Liver (tissue), 9 donors: ENCODE results near the gene LAMB3. TPM values are rescaled to one million over a fixed set of nuclear protein-coding genes. Genes with fewer than 3 reads are reported as not detected.
A peak's percentile ranks its signal among the peaks of the same experiment; 100 is the strongest.

Experiments
- DNase-seq: peaks from one replicate; pipeline ENCODE4 v3.0.0-alpha.2; 2017; ENCODE audit warnings: low spot score
- H3K27ac ChIP-seq, 2 donors: one replicate each; pipeline ENCODE4 v1.7.0; 2013; ENCODE audit warnings: inconsistent platforms in 2 of 2, low read length in 2 of 2, control low read depth in 1 of 2, low read depth in 1 of 2, mild to moderate bottlenecking in 1 of 2
- H3K27me3 ChIP-seq, 4 donors: one replicate each; pipeline versions ENCODE4 v1.6.1 to v1.7.0; 2013; ENCODE audit warnings: low read length in 3 of 4, inconsistent platforms in 1 of 4, mild to moderate bottlenecking in 1 of 4, moderate library complexity in 1 of 4; ENCODE audit not compliant: control insufficient read depth in 4 of 4, insufficient read depth in 4 of 4
- H3K36me3 ChIP-seq, 4 donors: one replicate each; pipeline versions ENCODE4 v1.6.1 to v1.7.0; 2013; ENCODE audit warnings: low read length in 3 of 4, mild to moderate bottlenecking in 3 of 4, low read depth in 1 of 4, moderate library complexity in 1 of 4; ENCODE audit not compliant: control insufficient read depth in 4 of 4, insufficient read depth in 3 of 4
- H3K4me1 ChIP-seq, 4 donors: one replicate each; pipeline versions ENCODE4 v1.6.1 to v1.7.0; 2013; ENCODE audit warnings: low read length in 3 of 4, mild to moderate bottlenecking in 3 of 4, moderate library complexity in 1 of 4; ENCODE audit not compliant: control insufficient read depth in 4 of 4, insufficient read depth in 4 of 4
- H3K4me3 ChIP-seq, 3 donors: one replicate each; pipeline versions ENCODE4 v1.6.1 to v1.7.0; 2013; ENCODE audit warnings: low read length in 3 of 3, control low read depth in 1 of 3, low read depth in 1 of 3, mild to moderate bottlenecking in 1 of 3
- H3K9ac ChIP-seq, 2 donors: one replicate each; pipeline ENCODE4 v1.7.0; 2013; ENCODE audit warnings: low read length in 2 of 2, mild to moderate bottlenecking in 2 of 2, moderate library complexity in 2 of 2, control low read depth in 1 of 2, low read depth in 1 of 2
- H3K9me3 ChIP-seq, 4 donors: one replicate each; pipeline versions ENCODE4 v1.6.1 to v1.7.0; 2013; ENCODE audit warnings: low read length in 3 of 4; ENCODE audit not compliant: control insufficient read depth in 4 of 4
- ATF3 ChIP-seq: IDR thresholded peaks from 2 replicates; pipeline ENCODE4 v1.6.1; 2016; ENCODE audit warnings: antibody characterized with exemption
- CTCF ChIP-seq: fragments of 150-350 bp; IDR thresholded peaks from 2 replicates; pipeline ENCODE4 v1.5.1; 2017; ENCODE audit warnings: improper control_type of control experiment, low read depth, low read length; ENCODE audit not compliant: missing input control
- FOXA2 ChIP-seq: IDR thresholded peaks from 2 replicates; pipeline ENCODE4 v1.6.1; 2016; ENCODE audit warnings: antibody characterized with exemption
- HNF4A ChIP-seq, 2 donors: conservative IDR thresholded peaks; 2 replicates each; pipeline ENCODE4 v1.6.1; 2016; ENCODE audit warnings: antibody characterized with exemption in 2 of 2, mild to moderate bottlenecking in 2 of 2
- HNF4G ChIP-seq: IDR thresholded peaks from 2 replicates; pipeline ENCODE4 v1.6.1; 2016; ENCODE audit warnings: antibody characterized with exemption
- NR2F2 ChIP-seq: IDR thresholded peaks from 2 replicates; pipeline ENCODE4 v1.6.1; 2016; ENCODE audit warnings: antibody characterized with exemption
- RAD21 ChIP-seq, 2 donors: IDR thresholded peaks; 2 replicates each; pipeline ENCODE4 v1.6.1; 2016; ENCODE audit warnings: antibody characterized with exemption in 2 of 2, mild to moderate bottlenecking in 2 of 2
- RXRA ChIP-seq, 2 donors: IDR thresholded peaks; 2 replicates each; pipeline ENCODE4 v1.6.1; 2017 to 2018; ENCODE audit warnings: antibody characterized with exemption in 2 of 2, mild to moderate bottlenecking in 1 of 2
- SP1 ChIP-seq: IDR thresholded peaks from 2 replicates; pipeline ENCODE4 v1.6.1; 2018; ENCODE audit warnings: antibody characterized with exemption, mild to moderate bottlenecking
- TAF1 ChIP-seq: conservative IDR thresholded peaks from 2 replicates; pipeline ENCODE4 v1.6.1; 2016; ENCODE audit warnings: antibody characterized with exemption, mild to moderate bottlenecking
- YY1 ChIP-seq: IDR thresholded peaks from 2 replicates; pipeline ENCODE4 v1.6.1; 2016; ENCODE audit warnings: antibody characterized with exemption, mild to moderate bottlenecking
- WGBS: extraction: QIAGEN DNeasy Blood & Tissue Kit; methylation state at CpG from one replicate; pipeline ENCODE4 v1.1.7; 2013; 5-methylcytosine and 5-hydroxymethylcytosine counted together
- polyA plus RNA-seq, 2 donors: library from polyadenylated mRNA; stranded (reverse) in 1 of 2; unstranded in 1 of 2; fragments of 200-250 nt in 1 of 2; fragments of >200 nt in 1 of 2; fragmentation: Nextera tagmentation in 1 of 2; extraction: Ambion mirVana in 1 of 2; gene quantifications; one replicate each; pipeline versions ENCODE4 v1.2.1 to v1.2.3, GENCODE V29; 2013 to 2015
- total RNA-seq, 2 donors: library from RNA; depleted of rRNA; stranded (reverse); fragments of >200 nt; gene quantifications; one replicate each; pipeline ENCODE4 v1.2.3, GENCODE V29; 2014
- TF ChIP-seq, protein P1 (sequence below): IDR thresholded peaks from 2 replicates; pipeline ENCODE4 v1.6.1; 2016; ENCODE audit warnings: antibody characterized with exemption
- TF ChIP-seq, protein P2 (sequence below): IDR thresholded peaks from 2 replicates; pipeline ENCODE4 v1.6.1; 2016; ENCODE audit warnings: antibody characterized with exemption
- donor health status: healthy.
- donor health status: healthy.
- donor health status: healthy.
- donor health status: healthy.
- donor health status: healthy.

Gene LAMB3
- total and polyA plus RNA-seq, 4 donors = 1.3 to 9.1 (median 5.6) TPM

- Histone ChIP-seq H3K4me3 (no peak overlapping the region), H3K36me3 (no peaks in the 10 kb centered on the region), H3K9ac (no peak overlapping the region), H3K27ac (no peak overlapping the region), H3K9me3 (no peaks in the 10 kb centered on the region), H3K4me1 (peaks cover 0 to 19% (median 10%) of the 10 kb centered on the region in 4 donors), H3K27me3 (no peaks in the 10 kb centered on the region)
- TF ChIP-seq NR2F2 (no peak), CTCF (peak; percentile 22), RAD21 (IDR thresholded peaks at IDR 0.05) (peak in 1 of 2 donors; percentile 72), ATF3 (no peak)
- TF ChIP-seq, protein P1, sequence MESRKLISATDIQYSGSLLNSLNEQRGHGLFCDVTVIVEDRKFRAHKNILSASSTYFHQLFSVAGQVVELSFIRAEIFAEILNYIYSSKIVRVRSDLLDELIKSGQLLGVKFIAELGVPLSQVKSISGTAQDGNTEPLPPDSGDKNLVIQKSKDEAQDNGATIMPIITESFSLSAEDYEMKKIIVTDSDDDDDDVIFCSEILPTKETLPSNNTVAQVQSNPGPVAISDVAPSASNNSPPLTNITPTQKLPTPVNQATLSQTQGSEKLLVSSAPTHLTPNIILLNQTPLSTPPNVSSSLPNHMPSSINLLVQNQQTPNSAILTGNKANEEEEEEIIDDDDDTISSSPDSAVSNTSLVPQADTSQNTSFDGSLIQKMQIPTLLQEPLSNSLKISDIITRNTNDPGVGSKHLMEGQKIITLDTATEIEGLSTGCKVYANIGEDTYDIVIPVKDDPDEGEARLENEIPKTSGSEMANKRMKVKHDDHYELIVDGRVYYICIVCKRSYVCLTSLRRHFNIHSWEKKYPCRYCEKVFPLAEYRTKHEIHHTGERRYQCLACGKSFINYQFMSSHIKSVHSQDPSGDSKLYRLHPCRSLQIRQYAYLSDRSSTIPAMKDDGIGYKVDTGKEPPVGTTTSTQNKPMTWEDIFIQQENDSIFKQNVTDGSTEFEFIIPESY = no peak
- no peak for DNase-seq
- WGBS = 94% methylated on average over 5 of the region's 5 CpGs
These were observed 5.7 kb downstream of the LAMB3 start for GRCh38 chr1:209646558-209646957.

DNA sequence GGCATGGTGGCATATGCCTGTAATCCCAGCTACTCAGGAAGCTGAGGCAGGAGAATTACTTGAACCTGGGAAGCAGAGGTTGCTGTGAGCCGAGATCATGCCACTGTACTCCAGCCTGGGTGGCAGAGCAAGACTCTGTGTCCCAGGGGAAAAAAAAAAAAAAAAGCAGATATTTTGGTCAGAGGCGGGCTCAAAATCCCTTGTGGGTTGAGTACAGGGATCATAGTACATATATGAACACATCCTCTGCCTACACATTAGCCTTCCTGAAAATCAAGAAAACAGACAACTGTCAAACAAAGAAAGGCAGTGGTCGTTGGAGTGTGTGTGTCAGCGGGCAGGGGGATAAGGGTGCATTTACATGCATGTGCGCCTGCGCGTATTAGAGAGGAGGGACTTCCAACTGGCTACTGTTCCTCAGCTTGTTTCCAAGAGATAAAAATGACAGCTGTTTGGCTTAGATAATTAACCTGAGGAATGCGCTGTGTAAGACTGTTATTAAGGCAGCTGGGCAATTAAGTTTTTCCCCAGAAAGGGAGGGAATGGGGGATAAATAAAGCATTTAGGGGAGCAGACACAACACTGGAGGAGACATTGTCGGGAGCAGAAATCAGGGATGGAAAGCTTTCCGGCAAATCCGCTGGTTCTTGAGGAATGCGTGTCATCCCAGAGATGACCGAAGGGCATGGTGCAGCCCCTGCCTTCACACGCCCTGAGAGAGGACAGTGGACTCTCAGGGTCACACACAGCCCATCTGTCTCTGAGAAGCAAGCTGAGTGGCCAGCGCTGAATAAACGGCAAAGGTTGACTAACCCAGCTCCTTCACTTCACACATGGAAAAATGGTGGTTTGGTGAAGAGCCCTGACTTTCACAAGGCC is 6.4 kb downstream of the LAMB3 start:
- TF ChIP-seq ATF3 (no peak), HNF4G (no peak), NR2F2 (peak; percentile 81), RXRA (IDR thresholded peaks at IDR 0.05) (peak; percentile 47 to 59), YY1 (no peak), SP1 (peak; percentile 44)
- Histone ChIP-seq H3K9ac (no peak overlapping the region), H3K27ac (no peak overlapping the region), H3K4me3 (no peak overlapping the region), H3K9me3 (no peaks in the 10 kb centered on the region), H3K36me3 (no peaks in the 10 kb centered on the region), H3K4me1 (peaks cover 0 to 19% (median 11%) of the 10 kb centered on the region in 4 donors), H3K27me3 (no peaks in the 10 kb centered on the region)
- DNase-seq = peak; percentile 65
- 84% methylated on average over 16 of the region's 16 CpGs for WGBS

DNA sequence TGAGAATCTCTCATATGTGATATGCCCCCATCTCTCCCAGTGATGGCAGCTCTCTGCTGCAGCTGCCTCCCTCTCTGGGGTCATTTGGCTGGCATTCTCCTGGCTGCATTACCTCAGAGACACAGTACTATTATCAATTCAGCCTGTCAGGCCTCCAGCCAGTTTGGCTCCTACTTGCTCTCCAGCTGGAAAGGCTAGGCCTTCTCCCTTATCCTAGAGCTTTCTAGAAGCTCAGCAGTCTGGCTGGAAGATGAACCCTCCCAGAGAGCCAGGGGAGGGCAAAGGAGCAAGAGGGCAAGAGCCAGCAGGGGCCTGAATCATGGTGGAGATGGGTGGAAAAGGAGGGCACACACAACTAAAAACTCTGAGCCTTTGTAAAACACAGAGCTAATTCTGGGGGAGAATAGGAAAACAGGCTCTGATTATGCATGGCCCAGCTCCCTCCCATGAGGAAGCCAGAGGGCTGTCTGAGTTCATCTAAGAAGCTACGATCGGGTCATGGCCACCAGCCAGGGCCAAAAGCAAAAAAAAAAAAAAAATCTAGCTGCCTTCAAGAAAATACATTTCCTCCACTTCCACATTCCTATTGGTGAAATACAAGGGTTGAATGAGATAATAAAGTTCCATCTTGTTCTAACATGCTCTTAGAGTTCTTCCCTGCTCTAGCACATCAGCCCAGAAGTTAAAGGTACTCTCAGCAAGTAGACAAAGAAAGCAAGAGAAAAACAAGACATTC is 8.8 kb downstream of the LAMB3 start:
- no peak for DNase-seq
- Histone ChIP-seq H3K9ac (no peak overlapping the region), H3K27me3 (no peaks in the 10 kb centered on the region), H3K9me3 (no peaks in the 10 kb centered on the region), H3K27ac (peak overlapping the region; percentile 2 to 6), H3K4me1 (peaks cover 0 to 13% (median 11%) of the 10 kb centered on the region in 4 donors), H3K4me3 (no peak overlapping the region), H3K36me3 (no peaks in the 10 kb centered on the region)
- WGBS = 11% methylated on average over 2 of the region's 2 CpGs
- TF ChIP-seq, protein P2, sequence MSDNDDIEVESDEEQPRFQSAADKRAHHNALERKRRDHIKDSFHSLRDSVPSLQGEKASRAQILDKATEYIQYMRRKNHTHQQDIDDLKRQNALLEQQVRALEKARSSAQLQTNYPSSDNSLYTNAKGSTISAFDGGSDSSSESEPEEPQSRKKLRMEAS = no peak
- TF ChIP-seq TAF1 (no peak), RXRA (IDR thresholded peaks at IDR 0.05) (peak; percentile 55 to 71), YY1 (peak; percentile 40), HNF4A (conservative IDR thresholded peaks at IDR 0.05) (peak in 1 of 2 donors; percentile 26), NR2F2 (peak; percentile 94), FOXA2 (no peak), RAD21 (IDR thresholded peaks at IDR 0.05) (peak; percentile 39 to 50), SP1 (peak; percentile 44)
